Dedifferentiated amniotic fluid mesenchymal stem cell (primary cell): Measurements from ENCODE around the gene WNT10A.
A peak's percentile ranks its signal among the peaks of the same experiment; 100 is the strongest.
"Not testable (repeated sequence)": the region's sequence is repeated elsewhere in the genome, so short reads cannot be mapped to it uniquely, and the experiment has no call there.

ENCODE experiments used
- DNase-seq: peaks from one replicate; pipeline ENCODE4 v3.0.0-alpha.2; 2016; ENCODE audit errors: extremely low spot score

WNT10A gene

DNA sequence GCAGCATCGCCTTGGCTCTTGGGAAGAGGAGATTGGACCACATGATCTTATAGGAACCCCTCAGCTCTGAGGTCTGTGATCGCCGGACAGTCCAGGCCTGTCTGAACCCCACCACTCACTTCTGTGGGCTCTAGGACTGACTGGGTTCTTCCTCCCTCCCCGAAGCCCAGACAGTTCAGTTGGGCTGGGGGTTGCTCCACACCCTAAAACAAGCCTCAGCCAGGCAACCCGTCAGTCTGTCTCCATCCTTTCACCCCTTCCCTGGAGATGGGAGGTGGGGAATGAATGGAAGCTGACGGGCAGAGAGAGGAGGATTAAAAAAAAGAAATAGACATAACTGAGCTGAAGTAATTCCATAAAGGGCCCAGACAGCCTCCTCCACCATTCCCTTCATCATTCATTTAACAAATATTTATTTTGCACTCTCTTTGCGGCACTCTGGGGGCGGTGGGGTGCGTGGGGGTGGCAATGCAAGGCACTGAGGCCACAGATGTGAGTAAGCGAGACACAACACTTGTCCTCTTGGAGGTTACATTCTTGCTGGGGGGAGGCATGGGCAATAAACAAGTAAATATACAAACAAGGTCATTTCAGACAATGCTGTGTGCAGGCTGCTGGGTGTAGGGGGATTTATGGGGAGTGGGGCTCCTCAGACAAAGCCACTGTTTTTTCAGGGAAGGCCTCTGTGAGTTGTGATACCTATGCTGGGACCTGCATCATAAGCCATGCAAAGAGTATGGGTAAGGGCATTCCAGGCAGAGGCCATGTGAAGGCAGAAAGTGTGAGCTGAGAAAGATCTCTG lies 12.9 kb downstream of the WNT10A start:
- no peak for DNase-seq

DNA sequence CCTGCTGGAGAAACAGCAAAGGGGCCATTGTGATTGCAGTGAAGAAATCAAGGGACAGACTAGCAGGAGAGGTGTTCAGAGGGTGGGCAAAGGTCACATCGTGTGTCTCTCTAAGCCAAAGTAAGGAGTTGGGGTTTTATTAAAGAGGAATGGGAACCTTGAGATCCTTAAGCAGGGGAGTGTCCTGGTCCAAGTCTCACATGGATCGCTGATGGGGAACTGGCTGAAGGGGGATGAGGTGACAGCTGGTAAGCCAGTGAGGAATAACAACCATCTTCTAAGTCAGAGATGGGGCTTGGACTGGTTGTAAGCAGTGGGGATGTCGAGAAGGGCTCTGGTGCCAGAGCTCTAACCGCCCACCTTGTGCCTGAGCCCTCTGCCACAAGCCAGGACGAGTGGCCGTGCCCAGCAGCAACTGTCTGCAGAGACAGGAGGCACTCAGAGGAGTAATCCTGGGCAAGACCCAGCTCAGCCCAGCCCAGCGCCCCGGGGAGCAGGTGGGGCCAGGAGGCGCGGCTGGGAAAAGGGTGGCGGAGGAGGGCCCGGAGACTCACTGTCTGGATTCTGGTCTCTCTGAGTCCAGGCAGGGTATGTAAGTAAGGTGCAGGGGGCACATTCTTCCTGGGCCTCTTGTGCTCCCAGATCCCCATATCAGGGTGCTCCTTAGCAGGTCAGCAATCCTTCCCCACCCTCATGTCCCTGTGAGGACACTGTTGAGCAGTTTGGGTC lies 13.7 kb downstream of the WNT10A start:
- DNase-seq: no peak

DNA sequence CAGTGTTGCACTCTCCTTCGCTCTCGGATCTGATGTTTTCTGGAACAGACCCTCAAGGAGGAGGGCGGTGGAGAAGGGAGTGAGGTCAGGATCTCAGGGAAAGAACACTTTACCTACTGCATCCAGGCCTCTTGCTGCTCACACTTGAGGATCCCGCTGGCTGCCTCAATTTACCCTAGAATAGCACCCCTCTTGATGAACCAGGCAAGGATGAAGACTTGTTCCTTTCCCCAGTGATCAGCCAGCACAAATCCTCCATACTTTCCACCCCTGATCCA lies 14.2 kb downstream of the WNT10A start:
- no peak for DNase-seq

DNA sequence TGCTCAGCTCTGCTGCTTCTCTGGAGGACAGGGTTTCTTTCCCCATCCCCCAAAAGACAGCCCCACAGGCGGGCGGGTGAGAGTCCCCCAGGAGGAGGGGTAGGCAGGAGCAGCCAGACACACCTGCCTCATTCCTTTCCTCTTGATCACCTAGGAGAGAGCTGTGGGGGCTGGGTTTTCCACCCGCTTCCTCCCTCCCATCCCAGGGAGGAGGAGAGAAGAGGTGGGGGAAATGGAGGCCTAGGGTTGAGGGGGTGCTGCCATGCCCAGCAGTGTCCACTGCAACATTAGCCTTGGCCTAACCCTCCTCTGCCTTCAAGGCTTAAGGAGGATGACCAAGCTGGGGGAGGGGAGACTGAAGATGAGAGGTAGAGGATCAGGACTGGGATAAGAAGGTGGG lies 14.7 kb downstream of the WNT10A start:
- no peak for DNase-seq

DNA sequence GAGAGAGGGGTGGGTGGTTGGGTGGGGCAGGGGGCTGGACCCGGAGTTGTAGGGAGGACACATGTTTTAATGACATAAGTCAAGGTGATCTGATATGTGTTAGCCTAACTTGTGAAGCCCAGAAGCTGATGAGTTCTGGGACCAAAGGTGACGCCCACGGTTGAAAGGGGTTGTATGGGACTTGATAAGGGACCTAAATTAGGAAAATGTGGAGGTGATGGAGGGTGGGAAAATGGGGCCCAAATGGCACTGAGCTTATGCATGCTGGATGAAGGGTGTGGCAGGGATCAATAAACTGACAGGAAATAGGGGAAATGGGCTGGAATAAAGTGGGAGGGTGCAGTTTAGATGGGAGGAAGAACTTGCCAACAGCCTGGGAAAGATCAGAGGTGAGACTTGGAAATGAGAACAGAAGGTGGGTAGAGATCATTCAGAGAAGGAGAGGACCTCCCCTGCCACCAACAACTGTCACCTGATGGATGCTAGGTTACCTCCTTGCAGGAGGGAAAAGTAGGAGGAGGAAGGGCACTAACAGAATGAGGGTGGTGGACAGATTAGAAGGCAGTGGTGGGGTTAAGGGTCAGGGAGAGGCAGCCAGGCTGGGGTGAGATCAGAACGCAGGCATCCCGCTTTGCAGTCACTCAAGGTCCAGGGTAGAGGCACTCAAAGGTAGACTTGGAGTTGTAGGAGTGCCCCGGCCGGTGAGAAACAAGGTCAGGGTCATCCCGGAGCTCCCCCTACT lies 15.3 kb downstream of the WNT10A start:
- no peak for DNase-seq

DNA sequence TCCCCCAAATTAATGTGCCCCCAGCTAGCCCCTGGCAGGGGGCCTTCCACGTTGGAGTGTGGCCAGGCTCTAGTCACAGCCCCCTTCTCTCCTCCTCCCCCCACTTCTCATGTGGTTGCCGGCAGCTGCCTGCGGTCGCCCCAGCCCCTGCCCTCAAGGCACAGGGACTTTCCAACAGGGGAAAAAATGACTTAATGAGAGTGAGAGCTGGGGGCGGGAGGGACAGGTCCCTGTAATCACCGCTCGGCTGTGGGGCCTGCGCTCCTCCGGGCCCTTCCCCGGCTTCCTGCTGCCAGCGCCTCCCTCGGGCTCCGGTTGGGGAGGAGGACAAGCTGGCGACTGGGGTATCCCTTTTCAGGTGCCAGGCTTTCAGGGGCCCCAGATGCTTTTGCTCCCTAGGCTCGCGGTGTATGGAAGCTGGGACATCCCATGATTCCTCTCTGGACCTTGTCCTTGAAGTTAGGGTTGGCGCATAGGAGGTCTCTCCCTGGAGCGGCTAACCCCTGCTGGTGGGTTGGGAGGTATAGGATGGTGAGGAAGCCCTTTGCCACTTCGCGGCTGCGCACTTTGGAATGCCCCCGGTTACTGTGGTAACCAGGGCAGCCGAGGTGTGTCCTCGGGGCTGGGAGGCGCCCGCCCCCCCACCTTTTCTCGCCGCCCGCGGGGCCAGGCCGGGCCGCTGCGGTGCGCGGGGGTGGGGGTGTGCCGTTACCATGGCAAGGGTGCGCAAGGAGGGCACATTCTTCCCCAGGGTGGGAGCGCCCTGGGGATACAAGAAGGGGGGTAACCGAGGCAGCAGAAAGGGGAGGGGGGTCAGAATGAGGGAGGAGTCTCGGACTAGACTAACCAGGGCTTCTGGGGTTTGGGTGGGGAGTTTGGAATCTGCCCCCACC lies 16.1 kb downstream of the WNT10A start:
- no peak for DNase-seq

DNA sequence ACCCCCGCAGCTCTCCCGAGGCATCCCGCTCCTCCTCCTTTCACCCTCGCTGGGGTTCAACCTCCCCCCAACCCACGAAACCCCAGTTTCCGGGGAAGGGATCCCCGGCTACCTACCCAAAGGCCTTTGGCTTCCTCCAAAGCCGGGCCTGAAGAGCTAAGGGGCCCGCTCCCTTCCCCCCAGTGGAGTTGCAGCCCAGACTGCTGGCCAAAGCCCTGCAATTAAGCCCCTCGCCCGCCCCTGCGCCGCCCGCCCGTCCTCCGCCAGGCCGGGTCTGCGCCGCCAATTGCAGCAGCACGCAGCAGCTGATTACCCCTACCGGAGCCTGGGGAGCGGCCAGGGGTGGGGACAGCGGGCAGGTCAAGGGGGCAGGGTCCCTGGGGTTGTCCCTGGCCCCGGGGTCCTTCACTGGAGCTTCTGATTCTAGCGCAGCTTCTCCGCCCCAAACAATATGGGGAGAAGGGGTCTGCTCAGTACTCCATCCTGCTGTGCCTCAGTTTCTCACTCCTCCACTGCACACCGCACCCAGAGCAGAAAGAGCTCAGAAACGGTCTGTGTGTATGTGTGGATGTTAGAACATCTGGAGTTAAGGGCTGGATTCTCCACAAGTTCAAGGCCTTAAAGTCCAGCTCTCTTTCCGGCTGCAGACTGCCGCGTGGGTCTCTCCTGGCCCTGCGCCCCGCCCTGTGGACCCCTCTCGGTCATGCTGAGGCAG lies 16.9 kb downstream of the WNT10A start:
- no peak for DNase-seq

DNA sequence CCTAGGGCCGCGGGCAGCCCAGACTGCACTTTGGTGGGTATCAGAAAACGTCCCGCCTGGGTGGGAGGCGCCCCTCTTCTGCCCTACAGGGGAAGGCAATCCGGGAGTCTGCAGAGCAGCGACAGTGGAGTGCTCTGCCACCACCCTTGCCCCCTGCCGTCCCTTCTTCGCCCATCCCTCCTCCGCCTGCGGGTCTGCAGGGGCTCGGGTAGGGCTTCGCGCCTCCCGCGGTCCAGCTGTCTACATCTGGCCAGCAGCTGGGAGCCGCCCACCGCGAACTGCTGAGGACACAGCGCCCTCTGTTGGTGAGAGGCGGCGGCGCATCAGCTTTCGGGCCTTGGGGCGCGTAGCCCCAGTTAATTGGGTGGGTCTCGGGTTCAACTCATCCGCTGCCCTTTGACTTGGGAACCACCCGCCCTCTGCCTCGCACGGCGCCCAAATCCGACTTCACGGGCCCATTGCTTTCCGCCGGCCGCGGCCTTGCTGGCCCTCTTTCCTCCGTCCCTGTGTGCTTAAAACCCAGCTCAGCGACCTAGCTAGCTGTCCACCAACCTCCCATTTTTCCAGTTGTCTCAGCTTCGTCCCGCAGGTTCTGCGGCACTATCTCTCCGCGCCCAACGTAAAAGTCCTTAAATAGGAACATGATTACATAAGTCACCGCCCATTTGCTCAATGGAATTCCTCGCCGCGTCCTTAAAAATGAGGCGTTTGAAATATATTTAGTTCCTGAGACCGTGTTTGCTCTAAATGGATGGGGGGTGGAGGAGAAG lies 17.6 kb downstream of the WNT10A start:
- peak; percentile 33 for DNase-seq

DNA sequence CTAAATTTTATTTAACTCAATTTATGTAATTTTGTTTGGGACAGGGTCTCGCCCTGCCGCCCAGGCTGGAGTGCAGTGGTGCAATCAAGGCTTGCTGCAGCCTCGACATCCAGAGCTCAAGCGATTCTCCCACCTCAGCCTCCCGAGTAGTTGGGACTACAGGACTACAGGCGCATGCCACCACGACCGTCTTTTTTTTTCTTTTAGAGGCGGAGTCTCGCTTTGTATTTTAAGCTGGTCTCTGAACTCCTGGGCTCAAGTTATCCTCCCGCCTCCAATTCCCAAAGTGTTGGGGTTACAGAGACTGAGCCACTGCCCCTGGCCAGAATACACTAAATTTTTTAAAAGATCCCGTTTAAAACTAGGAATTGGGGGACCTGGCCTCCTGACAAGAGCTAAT lies 18.5 kb downstream of the WNT10A start:
- no peak for DNase-seq

DNA sequence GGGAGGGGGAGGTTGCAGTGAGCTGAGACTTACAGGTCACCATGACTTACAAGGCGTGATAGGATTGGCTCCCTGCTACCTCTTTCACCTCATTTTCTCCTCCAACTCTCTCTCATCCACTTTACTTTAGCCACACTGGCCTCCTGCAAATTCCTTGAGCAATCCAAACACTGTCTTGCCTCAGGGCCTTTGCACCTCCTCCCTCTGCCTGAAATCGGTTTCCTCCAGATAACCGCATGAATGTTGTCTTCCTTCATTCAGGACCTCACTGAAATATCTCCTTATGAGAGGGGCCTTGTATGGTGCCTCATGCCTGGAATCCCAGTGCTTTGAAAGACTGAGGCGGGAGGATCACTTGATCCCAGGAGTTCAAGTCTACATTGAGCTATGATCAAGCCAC lies 21.8 kb downstream of the WNT10A start:
- no peak for DNase-seq

DNA sequence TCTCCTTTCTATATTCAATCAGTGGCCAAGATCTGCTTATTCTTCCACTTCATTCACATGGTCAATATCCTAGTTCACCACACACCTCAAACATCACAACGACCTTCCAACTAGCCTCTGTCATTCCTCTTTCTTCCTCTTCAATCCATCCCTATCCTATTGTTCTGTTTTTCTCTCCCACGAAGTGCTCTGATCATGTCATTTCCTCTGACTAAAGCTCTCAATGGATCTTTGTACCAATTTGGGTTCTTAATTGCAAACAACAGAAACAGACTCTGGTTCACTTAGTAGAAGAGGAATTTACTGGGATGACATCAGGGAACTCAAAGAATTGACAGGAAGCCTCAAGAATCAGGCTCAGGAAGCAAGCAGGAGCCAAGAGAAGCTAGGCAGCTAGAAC lies 23.5 kb downstream of the WNT10A start:
- DNase-seq: no peak

DNA sequence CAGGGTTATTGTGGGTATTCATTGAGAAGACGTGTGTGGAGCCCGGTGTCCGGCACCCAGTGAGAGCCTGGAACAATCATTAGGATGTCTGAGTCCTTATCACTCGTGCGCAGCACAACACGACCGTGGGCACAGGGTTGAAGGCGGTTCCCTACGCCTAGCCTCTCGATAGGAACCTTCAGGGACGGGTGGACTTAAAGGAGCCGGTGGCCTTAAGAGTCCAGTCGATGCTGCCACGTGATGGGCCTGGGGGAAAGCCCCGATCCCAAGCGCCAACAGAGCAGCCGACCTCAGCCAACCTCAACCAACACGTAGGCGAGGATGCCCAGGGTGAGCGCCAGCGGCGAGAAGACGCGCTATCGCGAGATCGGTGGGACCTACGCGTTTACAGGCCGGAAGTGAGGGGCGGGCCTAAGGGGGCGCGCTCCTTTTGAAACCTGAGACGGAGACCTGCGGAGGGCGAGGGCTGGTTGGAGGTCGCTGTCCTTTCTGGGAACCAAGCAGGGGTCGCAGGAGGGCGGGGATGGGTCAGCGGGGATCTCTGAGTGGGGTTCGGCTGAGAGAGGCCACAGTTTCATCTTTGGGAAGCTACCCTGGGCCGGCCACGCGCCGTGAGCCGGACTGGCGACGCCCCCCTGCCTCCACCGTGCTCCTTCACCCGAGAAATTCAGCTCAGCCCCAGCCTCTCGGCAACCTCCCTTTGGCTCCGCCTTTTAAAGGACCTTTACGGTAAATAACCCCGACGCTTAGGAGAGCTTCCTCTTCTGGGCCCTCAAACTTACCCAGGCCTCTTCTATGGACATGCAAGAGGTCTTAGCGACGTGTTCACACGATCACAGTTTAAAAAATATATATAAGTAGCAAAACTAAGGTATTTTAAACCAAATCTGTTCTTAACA lies 28.3 kb downstream of the WNT10A start:
- peak; percentile 55 for DNase-seq

DNA sequence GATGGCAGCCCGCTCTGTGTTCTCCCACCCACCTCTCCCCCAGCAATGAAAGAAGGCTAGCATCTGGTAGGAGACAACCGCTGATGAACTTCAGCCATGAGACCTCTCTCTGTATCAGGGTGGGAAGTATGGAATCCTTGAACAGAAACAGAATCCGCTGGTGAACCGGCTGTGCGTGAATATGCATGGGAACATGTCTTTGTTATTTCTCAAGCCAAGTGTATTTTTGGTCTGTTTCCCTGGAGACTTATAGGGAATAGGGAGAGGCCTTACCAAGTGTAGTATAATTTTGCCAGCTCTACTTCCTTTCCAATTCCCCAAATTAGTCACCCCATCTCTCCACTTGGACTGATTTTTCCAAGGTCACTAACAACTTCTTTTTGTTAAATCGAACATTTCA lies 30.1 kb downstream of the WNT10A start:
- no peak for DNase-seq

DNA sequence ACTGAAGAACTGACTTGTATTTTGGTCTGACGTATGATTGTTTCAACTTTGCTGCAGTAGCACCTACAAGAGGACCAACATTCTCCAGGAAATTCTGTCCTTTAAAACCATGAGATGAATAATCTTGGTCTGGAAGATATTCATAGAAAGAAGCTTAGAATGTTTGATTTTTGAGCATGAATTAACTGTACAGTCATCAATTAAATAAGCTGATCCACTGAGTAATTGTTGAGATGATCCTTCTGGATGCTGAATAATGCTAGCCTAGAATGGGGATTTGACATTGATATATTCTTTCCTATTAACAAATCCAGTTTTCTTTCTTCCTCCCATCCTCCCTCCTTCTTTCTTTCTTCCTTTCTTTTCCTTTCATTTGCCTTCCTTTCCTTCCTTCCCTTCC lies 39.9 kb downstream of the WNT10A start:
- no peak for DNase-seq

DNA sequence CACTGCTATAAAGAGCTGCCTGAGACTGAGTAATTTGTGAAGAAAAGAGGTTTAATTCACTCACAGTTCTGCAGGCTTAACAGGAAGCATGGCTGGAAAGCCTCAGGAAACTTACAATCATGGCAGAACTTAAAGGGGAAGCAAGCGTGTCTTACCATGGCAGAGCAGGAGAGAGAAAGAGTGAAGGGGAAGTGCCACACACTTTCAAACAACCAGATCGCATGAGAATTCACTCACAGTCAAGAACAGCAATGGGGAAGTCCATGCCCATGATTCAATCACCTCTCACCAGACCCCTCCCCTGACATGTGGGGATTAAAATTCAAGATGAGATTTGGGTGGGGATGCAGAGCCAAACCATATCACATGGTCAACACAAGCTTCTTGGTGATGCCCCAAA lies 44.1 kb downstream of the WNT10A start:
- DNase-seq: no peak

DNA sequence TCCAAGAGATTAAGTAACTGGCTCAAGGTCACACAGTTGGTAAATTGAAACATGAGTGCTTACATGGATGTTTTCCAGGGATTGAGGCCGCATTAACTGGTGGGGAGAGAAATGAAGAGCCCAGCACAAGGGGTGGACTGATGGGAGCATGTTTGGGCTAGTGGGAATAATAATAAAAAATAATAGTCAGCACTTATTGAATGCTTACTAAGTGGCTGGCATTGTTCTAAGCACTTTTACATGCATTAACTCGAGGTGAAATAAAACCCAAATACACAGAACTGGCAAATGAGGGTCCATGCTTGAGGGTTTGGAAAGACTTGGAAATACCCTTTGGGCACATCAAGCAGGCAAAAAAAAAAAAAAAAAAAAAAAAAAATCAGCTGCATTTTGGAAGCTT lies 44.8 kb downstream of the WNT10A start:
- no peak for DNase-seq

DNA sequence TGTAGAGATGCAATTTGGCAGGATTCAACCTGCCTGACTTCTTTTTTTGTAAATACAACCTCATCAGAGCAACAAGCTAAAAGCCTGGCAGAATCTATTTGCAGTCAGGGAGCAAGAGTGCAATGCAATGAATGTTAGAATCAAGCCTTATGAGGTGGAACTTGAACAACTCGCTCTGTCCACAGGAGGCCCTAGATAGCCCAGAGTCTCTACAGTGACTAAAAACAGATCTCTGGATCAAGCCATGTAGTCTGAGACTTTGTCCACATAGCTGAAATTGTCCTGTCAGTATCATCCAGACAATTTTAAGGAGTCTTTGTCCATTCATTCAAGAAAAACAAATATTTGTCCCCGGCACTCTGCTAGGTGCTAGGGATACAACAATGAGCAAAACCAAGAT lies 46.8 kb downstream of the WNT10A start:
- no peak for DNase-seq

DNA sequence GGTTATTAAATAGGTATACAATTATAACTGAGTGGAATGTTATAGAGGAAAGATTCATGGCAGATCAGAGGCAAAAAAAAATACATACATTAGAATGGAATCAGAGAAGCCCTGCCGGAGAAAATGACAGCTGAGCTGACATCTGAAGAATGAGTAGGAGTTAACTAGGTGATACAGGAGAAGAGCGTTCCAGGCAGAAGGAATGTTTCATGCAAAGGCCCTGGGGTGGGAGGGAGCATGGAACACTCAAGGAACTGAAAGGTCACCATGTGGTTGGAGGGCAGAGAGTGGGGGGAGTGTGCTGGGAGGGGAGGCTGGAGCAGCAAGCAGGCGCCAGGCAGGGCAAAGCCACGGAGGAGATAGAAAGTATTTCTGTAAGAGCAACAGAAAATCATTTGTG lies 47.2 kb downstream of the WNT10A start:
- DNase-seq: no peak

DNA sequence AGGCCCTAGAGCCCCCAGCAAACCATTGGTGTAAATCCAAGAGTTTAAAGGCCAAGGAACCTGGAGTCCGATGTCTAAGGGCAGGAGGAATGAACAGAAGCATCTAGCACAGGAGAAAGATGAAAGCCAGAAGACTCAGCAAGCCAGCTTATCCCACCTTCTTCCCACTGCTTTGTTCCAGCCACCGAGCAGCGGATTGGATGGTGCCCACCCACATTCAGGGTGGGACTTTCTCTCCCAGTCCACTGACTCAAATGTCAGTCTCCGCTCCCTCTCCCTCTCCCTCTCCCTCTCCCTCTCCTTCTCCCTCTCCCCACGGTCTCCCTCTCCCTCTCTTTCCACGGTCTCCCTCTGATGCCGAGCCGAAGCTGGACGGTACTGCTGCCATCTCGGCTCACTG lies 49.8 kb downstream of the WNT10A start:
- DNase-seq: not testable (repeated sequence)

DNA sequence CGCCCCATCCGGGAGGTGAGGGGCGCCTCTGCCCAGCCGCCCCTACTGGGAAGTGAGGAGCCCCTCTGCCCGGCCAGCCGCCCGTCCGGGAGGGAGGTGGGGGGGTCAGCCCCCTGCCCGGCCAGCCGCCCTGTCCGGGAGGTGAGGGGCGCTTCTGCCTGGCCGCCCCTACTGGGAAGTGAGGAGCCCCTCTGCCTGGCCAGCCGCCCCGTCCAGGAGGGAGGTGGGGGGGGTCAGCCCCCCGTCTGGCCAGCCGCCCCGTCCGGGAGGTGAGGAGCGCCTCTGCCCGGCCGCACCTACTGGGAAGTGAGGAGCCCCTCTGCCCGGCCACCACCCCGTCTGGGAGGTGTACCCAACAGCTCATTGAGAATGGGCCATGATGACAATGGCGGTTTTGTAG lies 51.1 kb downstream of the WNT10A start:
- DNase-seq: not testable (repeated sequence)
